HG02981 (cell line): ENCODE data around the gene MMP26.

Source experiments
- ATAC-seq: cut with Tn5 transposase; IDR thresholded peaks from one replicate; pipeline ENCODE4 v1.9.1; 2021; ENCODE audit warnings: mild to moderate bottlenecking, moderate library complexity; ENCODE audit not compliant: unreplicated experiment

Gene MMP26

DNA sequence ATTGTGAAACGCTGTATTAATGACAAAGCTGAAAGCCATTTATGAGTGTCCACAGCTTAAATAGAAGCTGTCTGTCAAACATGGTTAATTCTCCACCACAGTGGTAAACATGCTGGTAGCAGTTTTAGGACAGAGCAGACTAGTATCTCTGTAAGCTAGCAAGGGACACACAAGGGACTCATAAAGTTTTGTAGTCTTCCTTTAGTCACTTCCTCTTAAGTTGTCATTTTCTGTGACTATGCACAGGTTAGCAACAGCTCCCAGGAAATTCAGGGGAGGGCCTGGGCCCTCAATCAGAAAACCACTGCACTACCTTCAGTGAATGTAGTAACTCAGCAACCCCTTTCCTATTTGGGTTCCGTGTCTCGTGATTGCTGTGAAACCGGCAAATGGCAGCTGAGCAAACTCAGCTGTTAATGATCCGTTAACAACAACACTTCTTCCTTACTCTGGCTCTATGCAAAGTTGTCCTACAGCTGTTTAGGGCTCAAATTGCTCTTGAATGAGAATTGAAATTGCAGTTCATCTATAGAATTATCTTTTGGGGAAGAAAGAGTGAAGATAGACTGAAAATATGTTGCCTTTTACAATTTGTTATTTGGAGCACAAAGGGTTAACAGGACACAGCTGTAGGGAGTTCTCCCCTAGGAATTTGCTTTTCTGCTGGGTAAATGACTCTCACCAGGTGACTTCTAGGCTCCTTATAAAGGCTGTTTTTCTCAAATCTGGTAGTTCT, at the start of gene MMP26:
Gene MMP26 (plus strand): TSS at position 731 of the 736 bp plus-strand sequence.
- ATAC-seq, result peak; percentile 58

DNA sequence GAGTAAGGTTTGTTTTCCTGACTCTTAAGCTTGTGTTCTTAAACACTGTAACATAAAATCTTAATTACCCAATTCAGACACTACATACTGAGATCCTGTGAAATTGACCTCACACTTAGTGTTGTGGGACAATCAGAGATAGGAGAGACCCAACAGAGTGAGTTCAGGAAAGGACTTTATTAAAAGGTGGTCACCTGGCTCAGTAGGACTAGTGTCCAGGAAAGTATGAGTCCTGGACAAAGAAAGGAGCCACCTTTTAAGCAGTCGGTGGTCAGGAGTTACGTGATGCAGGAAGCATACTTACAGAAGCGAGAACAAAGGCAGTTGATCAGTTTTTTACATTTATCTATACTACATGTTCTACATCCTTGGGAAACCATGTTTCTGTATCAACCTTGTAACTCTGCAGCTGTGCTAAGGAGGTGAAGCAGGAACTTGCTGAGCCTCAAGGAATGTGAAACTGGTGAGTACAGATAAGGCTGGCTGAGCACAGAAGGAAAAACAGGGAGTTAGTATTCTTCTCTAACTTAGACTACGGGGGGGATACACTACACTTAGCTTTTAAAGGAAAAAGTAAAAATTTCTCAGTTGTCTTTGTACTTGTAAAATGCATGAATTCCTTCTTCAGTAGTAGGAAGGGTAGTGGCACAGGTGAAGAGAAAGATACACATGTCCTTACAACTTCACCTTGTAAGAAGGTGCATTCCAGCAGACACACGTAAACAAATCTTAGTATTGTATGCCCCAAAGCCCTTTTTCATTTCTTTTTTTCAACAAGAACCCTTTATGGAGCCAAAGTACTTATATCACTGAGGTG, 45.7 kb upstream of the MMP26 start:
- no peak for ATAC-seq

DNA sequence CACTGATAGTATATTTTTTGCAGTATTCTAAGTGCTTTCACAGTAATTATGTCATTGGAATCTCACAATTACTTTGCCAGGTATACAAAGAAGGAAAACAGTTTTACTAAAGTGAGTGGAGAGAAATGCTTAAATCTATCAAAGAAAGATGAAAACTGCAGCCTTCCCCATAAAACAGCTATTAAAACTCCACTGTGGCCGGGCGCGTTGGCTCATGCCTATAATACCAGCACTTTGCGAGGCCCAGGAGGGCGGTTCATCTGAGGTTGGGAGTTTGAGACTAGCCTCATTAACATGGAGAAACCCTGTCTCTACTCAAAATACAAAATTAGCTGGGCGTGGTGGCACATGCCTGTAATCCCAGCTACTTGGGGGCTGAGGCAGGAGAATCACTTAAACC, 41.7 kb upstream of the MMP26 start:
- ATAC-seq, result no peak

DNA sequence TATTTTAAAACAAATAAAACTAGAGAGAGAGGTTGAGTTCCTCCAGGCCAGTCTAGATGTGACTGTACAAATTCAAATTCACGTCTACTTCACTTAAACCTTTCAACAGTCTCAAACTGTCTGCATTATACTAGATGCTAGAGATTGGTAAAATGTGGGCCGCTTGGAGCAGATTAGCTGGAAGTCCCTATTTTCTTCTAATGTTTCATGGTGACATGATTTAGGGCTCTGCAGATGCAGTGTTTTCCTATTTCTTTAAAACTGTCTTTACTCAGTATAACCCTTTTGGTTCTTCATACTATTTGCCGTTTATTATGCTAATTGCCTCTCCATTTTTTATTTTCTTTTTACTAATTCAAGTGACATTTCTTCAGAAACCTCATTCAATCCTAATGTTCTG, 40.4 kb upstream of the MMP26 start:
- ATAC-seq, result no peak

DNA sequence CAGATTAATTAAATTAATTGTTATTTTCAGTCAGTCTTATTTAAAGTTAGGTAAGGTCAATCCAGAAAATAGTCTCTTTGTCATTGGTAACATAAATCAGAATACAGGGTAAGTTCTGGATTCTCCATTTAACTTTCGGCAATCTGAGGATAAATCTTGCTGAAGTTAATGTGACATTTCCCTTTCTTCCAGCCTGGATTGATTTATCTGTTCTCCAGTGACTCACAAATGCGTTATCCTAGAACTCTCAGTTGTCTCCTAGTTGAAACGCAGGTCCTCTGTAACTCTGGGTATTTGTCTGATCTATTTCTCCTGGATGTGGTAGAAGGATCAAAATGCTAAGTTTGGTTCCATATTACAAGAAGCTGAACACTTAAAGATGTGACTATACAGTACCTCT, 39.8 kb upstream of the MMP26 start:
- ATAC-seq, result no peak

DNA sequence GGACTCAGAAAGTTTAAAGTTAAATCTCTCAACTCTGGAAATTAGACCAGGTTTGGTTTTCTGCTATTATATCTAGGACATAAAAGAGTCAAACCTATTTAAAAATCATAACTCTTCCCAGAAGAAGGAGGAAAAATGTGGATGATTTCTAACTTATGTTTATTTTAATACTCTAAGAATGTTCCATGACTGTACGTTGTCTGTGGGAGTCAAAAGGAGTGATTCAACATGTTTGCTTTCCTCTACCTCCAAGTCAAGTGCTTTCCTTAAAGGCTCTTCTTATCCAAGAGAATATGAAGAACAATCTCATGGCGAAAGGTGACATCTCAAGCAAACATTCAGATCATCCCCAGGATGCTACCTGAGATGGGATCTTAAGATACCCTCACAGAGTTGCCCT, 39.2 kb upstream of the MMP26 start:
- no peak for ATAC-seq

DNA sequence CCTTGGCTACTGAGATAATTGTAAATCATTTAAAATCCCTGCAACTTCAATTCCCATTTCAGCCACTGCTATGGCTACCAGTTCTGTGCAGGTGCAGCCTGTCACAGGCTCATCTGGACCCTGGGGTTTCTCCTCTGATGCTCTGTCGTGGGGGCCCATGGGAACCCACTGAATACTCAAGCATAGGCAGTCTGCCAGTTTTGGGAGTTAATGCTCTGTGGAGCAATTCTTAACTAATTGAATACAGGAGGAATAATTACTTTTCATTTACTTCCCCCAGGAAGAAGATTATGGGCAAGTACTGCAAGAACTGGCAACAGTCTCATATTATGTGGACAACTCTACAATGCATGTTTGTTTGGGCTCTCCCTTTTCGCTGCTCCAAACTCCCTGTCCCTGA, 32.8 kb upstream of the MMP26 start:
- ATAC-seq, result no peak

DNA sequence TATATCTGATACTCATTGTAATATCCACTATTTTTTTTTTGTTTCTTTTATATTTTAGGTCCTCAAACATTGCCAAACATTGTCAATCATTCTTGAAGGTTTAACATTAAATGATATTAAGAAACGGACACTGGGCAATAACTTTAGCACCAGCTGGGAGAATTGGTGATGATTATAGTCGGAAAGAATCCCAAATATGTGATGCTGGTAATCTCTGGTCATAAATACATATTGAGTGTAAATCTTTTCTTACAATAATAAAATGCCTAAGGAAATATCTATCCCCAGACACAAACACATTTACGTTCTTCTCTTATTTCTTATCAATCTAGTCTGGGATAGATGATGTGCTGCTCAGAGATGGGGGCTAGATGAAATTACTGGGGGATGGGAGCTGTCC, 32.1 kb upstream of the MMP26 start:
- ATAC-seq, result no peak

DNA sequence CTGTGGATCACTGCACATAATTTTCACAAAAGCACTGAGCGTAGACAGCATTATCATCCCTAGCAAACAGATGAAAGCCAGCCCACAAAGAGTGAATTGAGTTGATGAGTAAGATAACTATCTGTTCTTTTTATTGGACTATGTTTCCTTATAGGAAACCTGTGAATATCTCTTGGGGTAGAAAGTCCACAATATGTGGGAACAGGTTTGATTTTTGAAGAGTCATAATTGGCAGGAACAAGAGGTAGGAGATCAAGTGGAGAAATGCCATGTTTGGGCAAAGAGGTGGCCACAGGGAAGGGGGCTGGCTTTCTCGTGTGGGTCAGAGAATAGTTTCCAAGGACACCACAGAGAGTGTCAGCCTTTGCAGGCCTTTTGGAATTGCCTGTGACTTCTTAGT, 30.8 kb upstream of the MMP26 start:
- ATAC-seq, result no peak

DNA sequence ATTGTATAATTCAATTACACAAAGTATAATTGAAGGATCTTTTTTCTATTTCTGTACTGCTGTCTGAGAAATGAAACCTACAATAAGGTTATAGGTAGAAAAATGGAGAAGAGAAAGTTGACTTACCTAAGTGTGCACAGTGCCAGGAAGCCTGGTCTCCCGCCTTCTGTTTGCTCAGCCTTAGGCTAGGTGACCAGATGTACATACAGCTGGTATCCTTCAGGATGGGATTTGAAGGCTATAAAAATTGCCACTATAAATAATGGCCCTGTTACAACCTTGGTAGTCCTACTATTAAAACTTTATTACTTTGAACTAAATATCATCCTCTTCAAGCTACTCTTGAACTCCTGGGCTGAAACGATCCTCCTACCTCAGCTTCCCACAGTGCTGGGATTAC, 26.6 kb upstream of the MMP26 start:
- no peak for ATAC-seq

DNA sequence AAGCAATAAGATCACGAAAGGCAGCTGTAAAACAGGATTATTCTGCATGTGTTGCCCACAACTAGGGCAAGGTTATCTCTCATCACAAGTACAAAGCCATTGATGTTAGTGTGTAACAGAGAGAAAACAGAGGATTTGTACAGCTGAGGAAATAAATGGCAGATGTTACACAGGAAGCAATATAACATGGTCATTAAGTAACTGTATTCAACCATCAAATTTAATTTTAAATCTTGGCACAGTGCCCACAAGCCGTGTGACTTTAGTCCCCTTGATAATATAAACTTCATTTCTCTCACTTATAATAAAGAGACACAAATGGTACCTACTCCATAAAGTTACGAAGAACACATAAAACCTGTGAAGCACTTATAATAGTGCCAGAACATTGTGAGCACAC, 24.2 kb upstream of the MMP26 start:
- ATAC-seq, result no peak

DNA sequence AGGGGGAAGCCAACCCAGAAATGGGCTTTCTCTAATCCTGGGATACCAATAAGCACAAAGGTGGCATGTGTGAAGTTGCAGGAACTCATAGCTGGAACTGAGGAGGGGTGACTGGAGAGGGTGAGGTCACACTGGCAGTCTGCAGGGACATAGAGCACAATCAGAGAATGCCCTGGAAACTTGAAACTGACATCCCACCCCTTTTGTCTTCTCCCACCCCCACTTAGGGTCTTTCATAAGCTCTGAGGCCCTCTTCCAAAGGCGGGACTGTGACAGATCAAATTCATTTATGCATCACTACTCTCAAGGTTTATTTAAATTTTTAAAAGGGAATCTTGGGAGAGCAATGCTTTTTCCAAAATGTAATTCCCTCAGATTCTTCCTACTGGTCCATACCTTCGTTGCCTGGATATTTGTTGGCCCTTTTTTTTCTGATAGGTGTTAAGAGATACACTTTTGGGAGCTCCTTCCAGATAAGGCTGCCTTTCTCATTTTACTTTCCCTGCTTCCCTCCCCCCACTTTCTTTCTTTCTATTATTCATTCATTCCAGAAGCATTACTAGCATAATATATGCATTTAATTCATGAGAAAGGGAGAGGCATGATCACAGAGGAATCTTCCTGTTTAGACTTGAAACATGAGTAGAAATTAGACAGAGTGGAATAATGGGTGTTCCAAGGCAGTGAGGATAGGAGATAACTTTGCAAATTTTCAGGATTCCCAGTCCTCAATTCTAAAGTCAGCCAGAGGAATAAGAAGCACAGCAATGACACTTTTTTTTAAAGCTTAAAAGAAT, 21.8 kb upstream of the MMP26 start:
- ATAC-seq, result no peak

DNA sequence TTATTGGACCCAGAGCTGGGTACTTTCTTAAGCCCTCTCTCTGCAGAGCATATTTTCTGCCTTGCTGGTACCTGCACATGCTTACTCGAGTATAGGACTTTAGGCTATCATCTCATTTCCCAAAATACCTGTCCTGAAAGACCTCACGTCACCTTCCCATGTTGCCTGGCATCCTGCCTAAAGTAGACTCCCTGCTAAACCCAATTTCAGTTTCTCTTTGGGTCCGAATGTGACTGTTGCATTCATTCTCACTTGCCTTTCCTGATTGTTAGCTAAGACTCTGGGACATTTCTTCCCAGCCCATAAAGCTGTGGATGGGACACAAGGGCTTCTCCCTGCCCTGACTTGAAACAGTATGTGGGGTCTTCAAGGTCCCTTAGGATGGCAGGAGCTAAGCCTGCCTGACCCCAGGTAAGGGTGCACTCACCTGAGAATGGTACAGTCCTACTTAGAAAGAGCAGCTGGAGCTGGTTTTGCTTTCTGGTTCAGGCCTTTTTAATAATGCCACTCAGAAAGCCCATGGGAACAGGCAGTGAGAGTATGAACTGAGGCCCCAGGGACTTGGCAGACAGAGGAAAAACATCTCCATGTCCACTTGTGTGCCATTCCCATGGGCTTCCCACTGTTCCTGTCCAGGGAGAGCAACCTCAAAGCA, 19.8 kb upstream of the MMP26 start:
- ATAC-seq, result no peak

DNA sequence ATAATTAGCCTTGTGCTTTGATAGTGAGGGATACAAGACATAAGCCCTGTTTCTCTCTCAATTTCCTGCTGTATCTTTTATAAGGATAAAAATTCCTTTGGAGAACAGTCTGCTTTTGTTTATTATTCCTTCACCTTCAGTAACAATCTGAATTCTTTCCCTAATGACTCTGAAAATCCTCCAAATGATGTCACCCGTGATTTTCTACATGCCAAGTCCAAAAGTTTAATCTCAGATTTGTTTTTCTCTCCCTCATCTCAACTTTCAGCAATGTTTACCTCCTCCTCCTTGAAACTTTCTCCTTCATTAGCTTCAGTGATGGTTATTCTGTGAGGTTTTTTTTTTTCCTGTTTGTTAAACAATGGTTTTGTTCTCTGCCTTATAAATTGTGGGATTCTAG, 9.1 kb upstream of the MMP26 start:
- no peak for ATAC-seq

DNA sequence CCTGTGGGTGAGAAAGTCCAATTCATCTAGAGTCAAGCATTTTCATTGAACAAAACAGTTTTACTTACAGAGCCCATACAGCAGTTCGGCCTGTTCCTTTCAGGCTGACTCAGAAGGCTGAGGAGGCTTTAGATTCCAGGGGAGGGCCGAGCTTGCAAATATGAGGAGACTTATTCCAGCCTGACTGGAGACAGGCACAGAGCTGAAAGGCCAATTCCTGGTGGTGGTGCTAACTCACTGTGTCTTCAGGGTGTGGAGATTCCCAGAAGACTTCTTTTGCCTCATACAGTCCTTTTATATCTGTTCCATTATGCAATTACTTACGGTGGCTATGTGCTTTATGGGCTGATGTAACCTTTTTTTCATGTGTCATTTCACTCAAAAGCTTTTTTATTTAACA, 7.0 kb upstream of the MMP26 start, which contains the start of gene OR51E2:
Gene OR51E2 (minus strand): TSS at position 269 of the 400 bp plus-strand sequence. CDS start 15,142 bp downstream, outside the sequence.
- ATAC-seq, result no peak

DNA sequence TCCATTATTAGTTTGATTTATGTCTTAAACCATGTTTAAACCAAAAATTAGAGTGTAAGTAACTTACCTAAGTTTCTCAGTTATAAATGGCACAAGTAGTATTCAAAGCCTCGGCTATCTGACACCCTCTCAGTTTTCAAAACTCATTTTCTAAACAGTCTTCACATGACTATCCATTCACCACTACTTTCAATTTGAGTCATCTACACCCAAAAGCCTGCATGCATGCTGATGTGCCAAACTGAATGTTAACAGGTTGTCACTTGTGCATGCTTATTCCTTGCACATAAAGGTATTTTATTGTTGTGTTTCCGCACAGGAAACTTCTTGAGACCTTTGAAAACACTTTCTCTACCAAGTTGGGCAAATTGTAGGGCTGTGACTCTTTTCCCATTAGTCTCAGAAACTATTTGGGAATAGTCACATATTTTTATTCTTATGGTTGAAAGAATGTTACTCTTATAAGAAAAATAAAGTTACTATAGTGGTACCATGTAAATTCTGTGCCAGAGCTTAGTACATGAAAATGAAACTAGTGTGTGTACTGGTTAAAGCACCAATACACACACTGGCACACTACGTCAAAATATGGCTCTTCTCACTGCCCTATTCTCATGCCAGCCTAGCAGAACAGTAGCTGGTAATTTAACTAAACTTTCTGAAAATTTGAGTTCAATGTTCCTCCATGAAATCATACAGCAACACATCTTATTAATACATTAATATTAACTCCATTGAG, 4.7 kb upstream of the MMP26 start:
- peak; percentile 76 for ATAC-seq

DNA sequence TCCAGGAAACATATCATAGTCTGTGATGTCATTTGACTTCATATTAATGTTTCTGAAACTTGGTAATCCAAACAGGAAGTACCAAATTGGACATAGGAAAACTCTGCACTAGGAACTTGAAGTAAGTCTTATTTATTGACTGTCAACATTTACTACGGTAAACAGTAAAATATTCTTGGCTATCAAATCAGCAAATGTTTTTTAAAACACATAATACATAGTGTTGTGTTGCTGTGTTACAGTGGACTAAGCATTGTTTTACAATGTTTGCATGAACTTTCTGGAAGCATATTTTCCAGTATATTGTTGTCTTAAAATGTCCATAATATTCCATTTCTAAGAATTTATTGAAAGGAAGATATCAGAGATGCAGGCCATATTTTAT, 4.2 kb upstream of the MMP26 start:
- ATAC-seq, result no peak

DNA sequence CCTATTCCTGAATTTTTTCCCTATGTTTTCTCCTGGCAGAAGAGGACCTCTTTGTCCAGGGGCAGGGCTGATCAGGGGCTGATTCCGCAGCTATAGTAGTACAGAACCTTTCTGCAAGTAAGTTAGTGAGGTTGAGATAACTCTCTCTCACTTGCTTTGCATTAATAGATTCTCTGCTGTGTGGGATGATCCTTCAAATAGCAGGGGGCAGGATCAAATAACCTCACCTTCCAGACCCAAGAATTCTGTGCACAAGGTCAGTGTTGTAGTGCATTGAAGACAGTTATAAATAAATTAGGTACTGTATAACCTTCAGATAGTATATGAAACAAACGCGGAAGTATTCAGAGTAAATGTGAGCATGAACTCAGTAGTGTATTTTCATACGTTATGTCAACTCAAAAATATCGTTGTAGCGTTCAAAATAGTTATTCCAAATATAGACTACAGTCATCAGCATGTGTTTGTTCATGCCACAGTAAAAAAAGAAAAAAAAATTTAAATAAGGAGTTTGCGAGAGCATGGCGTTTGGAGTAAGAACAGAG, 278 bp downstream of the MMP26 start:
- ATAC-seq, result no peak

DNA sequence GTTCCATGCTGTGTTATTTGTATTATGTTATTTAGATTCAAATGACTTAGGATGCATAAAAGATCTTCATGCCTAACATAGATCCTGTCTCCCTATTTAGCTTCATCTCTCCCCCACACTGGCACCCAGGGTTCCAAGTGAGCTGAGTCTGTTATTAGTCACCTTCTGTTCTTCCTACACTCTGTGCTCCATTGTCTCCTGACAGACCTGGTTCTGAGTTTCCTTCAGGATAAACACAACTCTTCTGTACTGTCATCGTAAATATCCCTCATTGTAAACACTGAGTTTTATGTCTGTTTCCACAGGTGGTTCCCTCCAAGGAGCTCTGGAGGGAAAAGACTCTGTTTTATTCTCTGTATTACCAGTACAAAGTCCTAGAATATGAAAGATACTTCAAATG, 8.7 kb downstream of the MMP26 start:
- ATAC-seq, result no peak

DNA sequence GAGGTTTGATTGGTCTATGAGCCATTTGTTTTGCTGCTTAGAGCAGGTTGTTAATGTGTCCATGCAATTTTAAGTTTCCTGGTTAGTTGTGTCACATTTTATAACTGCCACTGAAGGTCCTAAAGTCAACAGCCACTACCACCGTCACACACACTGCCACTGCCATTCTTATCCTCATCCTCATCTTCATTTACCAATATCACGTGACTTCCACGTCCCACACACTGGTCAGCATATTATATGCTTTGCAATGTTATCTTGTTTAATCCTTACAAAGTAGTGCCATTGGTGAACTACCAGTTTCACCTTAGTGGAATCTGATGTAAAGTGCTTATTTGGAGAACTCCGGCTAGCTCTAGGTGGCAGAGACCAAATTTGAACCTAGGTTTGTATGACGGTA, 9.7 kb downstream of the MMP26 start:
- ATAC-seq, result no peak
